Measurements from ENCODE around the gene TSPAN16. TPM values are rescaled to one million over a fixed set of nuclear protein-coding genes. Genes with fewer than 3 reads are reported as not detected.
A peak's percentile ranks its signal among the peaks of the same experiment; 100 is the strongest.
"Not testable (repeated sequence)": the region's sequence is repeated elsewhere in the genome, so short reads cannot be mapped to it uniquely, and the experiment has no call there.

TSPAN16 gene
- total and polyA plus RNA-seq, 8 donors: 0.26 TPM; not detected in 7

DNA sequence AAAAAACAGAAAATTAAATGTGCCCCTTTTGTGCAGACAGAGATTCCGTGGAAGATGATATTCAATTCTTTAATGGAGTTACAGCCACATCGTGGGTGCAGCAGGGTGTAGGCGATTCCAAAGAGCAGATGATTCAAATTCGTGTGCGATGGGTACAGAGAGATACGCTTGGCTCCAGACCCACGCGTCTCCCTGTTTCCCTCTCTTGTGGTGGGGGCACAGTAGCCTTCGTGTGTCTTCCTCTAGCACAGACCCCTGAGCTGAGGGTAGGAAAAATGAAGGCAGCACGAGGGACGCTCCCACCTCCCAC, 4.8 kb downstream of the TSPAN16 start:
- Histone ChIP-seq H3K36me3 (no peaks in the 10 kb centered on the region), H3K4me1 (peaks cover 0 to 17% of the 10 kb centered on the region in 2 donors), H3K4me3 (no peak overlapping the region), H3K27ac (no peak overlapping the region), H3K27me3 (no peaks in the 10 kb centered on the region), H3K9me3 (no peaks in the 10 kb centered on the region)
- TF ChIP-seq, protein P1, sequence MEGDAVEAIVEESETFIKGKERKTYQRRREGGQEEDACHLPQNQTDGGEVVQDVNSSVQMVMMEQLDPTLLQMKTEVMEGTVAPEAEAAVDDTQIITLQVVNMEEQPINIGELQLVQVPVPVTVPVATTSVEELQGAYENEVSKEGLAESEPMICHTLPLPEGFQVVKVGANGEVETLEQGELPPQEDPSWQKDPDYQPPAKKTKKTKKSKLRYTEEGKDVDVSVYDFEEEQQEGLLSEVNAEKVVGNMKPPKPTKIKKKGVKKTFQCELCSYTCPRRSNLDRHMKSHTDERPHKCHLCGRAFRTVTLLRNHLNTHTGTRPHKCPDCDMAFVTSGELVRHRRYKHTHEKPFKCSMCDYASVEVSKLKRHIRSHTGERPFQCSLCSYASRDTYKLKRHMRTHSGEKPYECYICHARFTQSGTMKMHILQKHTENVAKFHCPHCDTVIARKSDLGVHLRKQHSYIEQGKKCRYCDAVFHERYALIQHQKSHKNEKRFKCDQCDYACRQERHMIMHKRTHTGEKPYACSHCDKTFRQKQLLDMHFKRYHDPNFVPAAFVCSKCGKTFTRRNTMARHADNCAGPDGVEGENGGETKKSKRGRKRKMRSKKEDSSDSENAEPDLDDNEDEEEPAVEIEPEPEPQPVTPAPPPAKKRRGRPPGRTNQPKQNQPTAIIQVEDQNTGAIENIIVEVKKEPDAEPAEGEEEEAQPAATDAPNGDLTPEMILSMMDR (IDR thresholded peaks at IDR 0.05): no peak
- intact Hi-C loops (cut with DNase I): no loop called here
- no peak for ATAC-seq
- DNase-seq: peak in 1 of 4 donors; percentile 2

GRCh38 chr19:11304936-11305335, 9.0 kb downstream of the TSPAN16 start:
- TF ChIP-seq, protein P1 (IDR thresholded peaks at IDR 0.05): no peak
- Histone ChIP-seq H3K36me3 (no peaks in the 10 kb centered on the region), H3K4me1 (no peaks in the 10 kb centered on the region), H3K27ac (no peak overlapping the region), H3K27me3 (no peaks in the 10 kb centered on the region), H3K4me3 (no peak overlapping the region), H3K9me3 (no peaks in the 10 kb centered on the region)
- DNase-seq (no peak), ATAC-seq (no peak)
- intact Hi-C loops (cut with DNase I): no loop called here

DNA sequence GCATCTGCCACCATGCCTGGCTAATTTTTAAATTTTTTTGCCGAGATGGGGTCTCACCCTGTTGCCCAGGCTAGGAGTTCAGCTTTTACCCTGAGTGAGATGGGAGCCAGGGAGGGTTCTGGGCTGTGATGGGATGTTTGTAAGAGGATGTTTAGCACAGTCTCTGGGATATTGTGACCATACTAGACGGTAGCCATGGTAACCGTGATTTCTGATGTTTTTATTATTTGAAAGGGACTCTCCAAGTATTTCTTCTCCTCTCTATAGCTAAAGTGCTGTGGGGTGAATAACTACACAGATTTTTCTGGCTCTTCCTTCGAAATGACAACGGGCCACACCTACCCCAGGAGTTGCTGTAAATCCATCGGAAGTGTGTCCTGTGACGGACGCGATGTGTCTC, 10.4 kb downstream of the TSPAN16 start:
- H3K4me1 ChIP-seq: no peaks in the 10 kb centered on the region
- H3K27ac ChIP-seq: no peak overlapping the region
- ATAC-seq (no peak), DNase-seq (peak in 1 of 4 donors; percentile 19)
- no peaks in the 10 kb centered on the region for H3K36me3 ChIP-seq
- H3K9me3 ChIP-seq: no peaks in the 10 kb centered on the region
- H3K27me3 ChIP-seq: no peaks in the 10 kb centered on the region
- TF ChIP-seq, protein P1 (IDR thresholded peaks at IDR 0.05): no peak
- intact Hi-C loops (cut with DNase I): no loop called here
- no peak overlapping the region for H3K4me3 ChIP-seq

DNA sequence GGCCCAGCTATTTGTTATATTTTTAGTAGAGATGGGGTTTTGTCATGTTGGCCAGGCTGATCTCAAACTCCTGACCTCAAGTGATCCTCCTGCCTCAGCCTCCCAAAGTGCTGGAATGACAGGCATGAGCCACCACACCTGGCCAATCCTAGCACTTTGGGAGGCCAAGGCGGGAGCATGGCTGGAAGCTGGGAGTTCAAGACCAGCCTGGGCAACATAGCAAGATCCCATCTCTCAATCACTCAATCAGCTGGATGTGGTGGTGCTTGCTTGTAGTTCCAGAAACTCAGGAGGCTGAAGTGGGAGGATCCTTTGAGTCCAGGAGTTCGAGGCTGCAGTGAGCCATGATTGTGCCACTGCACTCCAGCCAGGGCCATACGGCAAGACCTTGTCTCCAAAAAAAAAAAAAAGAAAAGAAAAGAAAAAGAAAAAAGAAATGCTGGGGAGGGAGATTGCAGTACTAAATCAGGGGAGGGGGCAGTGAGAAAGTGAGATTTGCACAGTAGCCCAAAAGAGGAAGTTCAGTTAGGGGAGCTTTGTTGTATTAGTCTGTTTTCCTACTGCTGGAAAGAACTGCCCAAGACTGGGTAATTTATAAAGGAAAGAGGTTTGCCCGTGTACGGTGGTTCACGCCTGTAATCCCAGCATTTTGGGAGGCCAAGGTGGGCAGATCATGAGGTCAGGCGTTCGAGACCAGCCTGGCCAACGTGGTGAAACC, 24.5 kb downstream of the TSPAN16 start:
- H3K36me3 ChIP-seq; H3K9me3 ChIP-seq; H3K27me3 ChIP-seq; ATAC-seq; intact Hi-C loops (cut with DNase I): not testable (repeated sequence)
- DNase-seq: peak in 1 of 4 donors; percentile 6
- peaks cover 26 to 86% of the 10 kb centered on the region in 2 donors for H3K4me1 ChIP-seq
- peak overlapping the region in 1 of 2 donors; percentile 22 for H3K4me3 ChIP-seq
- H3K27ac ChIP-seq: peak overlapping the region in 1 of 2 donors; percentile 94

- TF ChIP-seq, protein P1 (IDR thresholded peaks at IDR 0.05): peak in 1 of 2 donors; percentile 6
- peak in 1 of 4 donors; percentile 54 for DNase-seq
- no peaks in the 10 kb centered on the region for H3K27me3 ChIP-seq
- peaks cover 0 to 17% of the 10 kb centered on the region in 2 donors for H3K36me3 ChIP-seq
- H3K9me3 ChIP-seq: no peaks in the 10 kb centered on the region
- H3K4me1 ChIP-seq: peaks cover 26 to 96% of the 10 kb centered on the region in 2 donors
- intact Hi-C loops (cut with DNase I): no loop called here
- peak; percentile 2 for ATAC-seq
- H3K4me3 ChIP-seq: peak overlapping the region in 1 of 2 donors; percentile 22
- peak overlapping the region in 1 of 2 donors; percentile 94 for H3K27ac ChIP-seq
These were observed 25.5 kb downstream of the TSPAN16 start for GRCh38 chr19:11321191-11322126.
